ENCODE data around the gene LRFN4.

The LRFN4 gene

GRCh38 chr11:66889960-66890359 is 33.1 kb downstream of the LRFN4 start:
- DNase-seq (ENCODE audit: low read depth), result no peak

- peak; percentile 79 for DNase-seq (ENCODE audit: low read depth)
These were observed 35.2 kb downstream of the LRFN4 start for GRCh38 chr11:66891851-66892660.

GRCh38 chr11:66892911-66893310 is 36.0 kb downstream of the LRFN4 start:
- no peak for DNase-seq (ENCODE audit: low read depth)

- no peak for DNase-seq (ENCODE audit: low read depth)
These were observed 37.3 kb downstream of the LRFN4 start for GRCh38 chr11:66894141-66894540.

- no peak for DNase-seq (ENCODE audit: low read depth)
These were observed 45.1 kb downstream of the LRFN4 start for GRCh38 chr11:66901964-66902390.

- DNase-seq (ENCODE audit: low read depth), result no peak
These were observed 45.8 kb downstream of the LRFN4 start for GRCh38 chr11:66902486-66903177.

- DNase-seq (ENCODE audit: low read depth), result no peak
These were observed 47.2 kb downstream of the LRFN4 start for GRCh38 chr11:66904055-66904454.

GRCh38 chr11:66904561-66904960 is 47.7 kb downstream of the LRFN4 start:
- no peak for DNase-seq (ENCODE audit: low read depth)

- no peak for DNase-seq (ENCODE audit: low read depth)
These were observed 48.2 kb downstream of the LRFN4 start for GRCh38 chr11:66904981-66905521.

GRCh38 chr11:66905631-66906030 is 48.8 kb downstream of the LRFN4 start:
- DNase-seq (ENCODE audit: low read depth), result no peak

GRCh38 chr11:66906061-66906733 is 49.3 kb downstream of the LRFN4 start:
- no peak for DNase-seq (ENCODE audit: low read depth)

- DNase-seq (ENCODE audit: low read depth), result no peak
These were observed 51.1 kb downstream of the LRFN4 start for GRCh38 chr11:66907751-66908630.

- DNase-seq (ENCODE audit: low read depth), result no peak
These were observed 52.3 kb downstream of the LRFN4 start for GRCh38 chr11:66909181-66909580.

- no peak for DNase-seq (ENCODE audit: low read depth)
These were observed 53.2 kb downstream of the LRFN4 start for GRCh38 chr11:66910016-66910415.
